H9 (cell line): ENCODE data around the gene SEMA6A. TPM values are rescaled to one million over a fixed set of nuclear protein-coding genes. Genes with fewer than 3 reads are reported as not detected.

Experiments used
- DNase-seq: peaks from one replicate; pipeline ENCODE4 v3.0.0-alpha.2; 2017
- H2AFZ ChIP-seq: one replicate; pipeline ENCODE4 v1.6.1; 2013; ENCODE audit warnings: mild to moderate bottlenecking, low read length, control low read depth, moderate library complexity
- H2AK5ac ChIP-seq: 2 replicates; pipeline ENCODE4 v1.6.1; 2013; ENCODE audit warnings: low read length, control low read depth, mixed read lengths; ENCODE audit not compliant: insufficient read length
- H2BK120ac ChIP-seq: one replicate; pipeline ENCODE4 v1.6.1; 2013; ENCODE audit warnings: low read depth, mild to moderate bottlenecking, low read length, control low read depth, inconsistent platforms; ENCODE audit not compliant: poor library complexity, severe bottlenecking
- H2BK12ac ChIP-seq: 2 replicates; pipeline ENCODE4 v1.6.1; 2013; ENCODE audit warnings: low read length, control low read depth, mixed read lengths, low read depth; ENCODE audit not compliant: insufficient read length
- H2BK15ac ChIP-seq: 2 replicates; pipeline ENCODE4 v1.6.1; 2013; ENCODE audit warnings: low read depth, low read length, control low read depth
- H2BK20ac ChIP-seq: one replicate; pipeline ENCODE4 v1.6.1; 2013; ENCODE audit warnings: low read depth, mild to moderate bottlenecking, low read length, control low read depth, inconsistent platforms; ENCODE audit not compliant: poor library complexity, severe bottlenecking
- H2BK5ac ChIP-seq: 2 replicates; pipeline ENCODE4 v1.6.1; 2013; ENCODE audit warnings: low read length, control low read depth, mixed read lengths; ENCODE audit not compliant: insufficient read length
- H3K14ac ChIP-seq: 2 replicates; pipeline ENCODE4 v1.6.1; 2013; ENCODE audit warnings: low read length, control low read depth; ENCODE audit not compliant: insufficient read depth
- H3K18ac ChIP-seq: 2 replicates; pipeline ENCODE4 v1.6.1; 2013; ENCODE audit warnings: low read depth, mild to moderate bottlenecking, mixed read lengths, low read length, control low read depth; ENCODE audit not compliant: insufficient read length
- H3K23ac ChIP-seq: 2 replicates; pipeline ENCODE4 v1.6.1; 2013; ENCODE audit warnings: low read length, control low read depth, mixed read lengths, low read depth; ENCODE audit not compliant: insufficient read length
- H3K23me2 ChIP-seq: 2 replicates; pipeline ENCODE4 v1.6.1; 2013; ENCODE audit warnings: low read depth, mild to moderate bottlenecking, mixed read lengths, low read length, control low read depth; ENCODE audit not compliant: insufficient read length, poor library complexity, severe bottlenecking
- H3K27ac ChIP-seq: 2 replicates; pipeline ENCODE4 v1.5.1; 2013; ENCODE audit warnings: low read length, control low read depth, mixed read lengths, low read depth; ENCODE audit not compliant: insufficient read length
- H3K27me3 ChIP-seq: 2 replicates; pipeline ENCODE4 v1.6.1; 2013; ENCODE audit warnings: low read length, control low read depth, inconsistent platforms; ENCODE audit not compliant: insufficient read depth
- H3K4ac ChIP-seq: 2 replicates; pipeline ENCODE4 v1.6.1; 2013; ENCODE audit warnings: low read depth, mild to moderate bottlenecking, control low read depth, inconsistent platforms, low read length, moderate library complexity
- H3K4me1 ChIP-seq: 2 replicates; pipeline ENCODE4 v1.6.1; 2013; ENCODE audit warnings: low read length, control low read depth, inconsistent platforms; ENCODE audit not compliant: insufficient read depth
- H3K4me2 ChIP-seq: 2 replicates; pipeline ENCODE4 v1.6.1; 2013; ENCODE audit warnings: low read length, control low read depth, mixed read lengths; ENCODE audit not compliant: insufficient read length, insufficient read depth
- H3K56ac ChIP-seq: 2 replicates; pipeline ENCODE4 v1.6.1; 2013; ENCODE audit warnings: low read depth, mild to moderate bottlenecking, mixed read lengths, low read length, control low read depth; ENCODE audit not compliant: insufficient read length
- H3K79me1 ChIP-seq: 2 replicates; pipeline ENCODE4 v1.6.1; 2013; ENCODE audit warnings: low read depth, mild to moderate bottlenecking, moderate library complexity, low read length, control low read depth, inconsistent platforms; ENCODE audit not compliant: insufficient read depth, poor library complexity, severe bottlenecking
- H3K79me2 ChIP-seq: 2 replicates; pipeline ENCODE4 v1.6.1; 2013; ENCODE audit warnings: low read length, control low read depth, inconsistent platforms; ENCODE audit not compliant: insufficient read depth
- H3K9ac ChIP-seq: 2 replicates; pipeline ENCODE4 v1.6.1; 2013; ENCODE audit warnings: low read length, control low read depth, mixed read lengths; ENCODE audit not compliant: insufficient read length; ENCODE audit errors: extremely low read depth
- H3K9me3 ChIP-seq: one replicate; pipeline ENCODE4 v1.6.1; 2013; ENCODE audit warnings: low read depth, low read length, inconsistent platforms; ENCODE audit not compliant: control insufficient read depth
- H3T11ph ChIP-seq: one replicate; pipeline ENCODE4 v1.6.1; 2013; ENCODE audit warnings: mild to moderate bottlenecking, low read length, control low read depth, inconsistent platforms
- H4K20me1 ChIP-seq: one replicate; pipeline ENCODE4 v1.6.1; 2013; ENCODE audit not compliant: control insufficient read depth, insufficient read length, insufficient read depth
- H4K5ac ChIP-seq: 2 replicates; pipeline ENCODE4 v1.6.1; 2013; ENCODE audit warnings: low read depth, mild to moderate bottlenecking, mixed read lengths, low read length, control low read depth; ENCODE audit not compliant: insufficient read length
- H4K8ac ChIP-seq: replicated peaks from 2 replicates; pipeline ENCODE4 v1.6.1; 2013; ENCODE audit warnings: low read length, control low read depth, mixed read lengths, low read depth; ENCODE audit not compliant: insufficient read length
- H4K91ac ChIP-seq: 2 replicates; pipeline ENCODE4 v1.6.1; 2013; ENCODE audit warnings: low read depth, mild to moderate bottlenecking, moderate library complexity, mixed read lengths, low read length, control low read depth; ENCODE audit not compliant: insufficient read length
- H3K27ac Mint-ChIP-seq, 3 experiments: 2 replicates in 2 of 3; 3 replicates in 1 of 3; pipeline ENCODE4 v1.8.0; 2020 to 2021; ENCODE audit warnings: mixed read lengths in 3 of 3, mild to moderate bottlenecking in 1 of 3, moderate library complexity in 1 of 3
- H3K27me3 Mint-ChIP-seq: 2 replicates; pipeline ENCODE4 v1.8.0; 2021; ENCODE audit warnings: low read depth, mild to moderate bottlenecking, moderate library complexity, mixed read lengths
- H3K36me3 Mint-ChIP-seq, 3 experiments: 2 replicates in 2 of 3; 3 replicates in 1 of 3; pipeline ENCODE4 v1.8.0; 2020 to 2021; ENCODE audit warnings: low read depth in 3 of 3, mixed read lengths in 3 of 3; ENCODE audit not compliant: insufficient read depth in 1 of 3
- H3K4me1 Mint-ChIP-seq, 2 experiments: 2 replicates each; pipeline ENCODE4 v1.8.0; 2020; ENCODE audit warnings: mixed read lengths in 2 of 2
- H3K4me3 Mint-ChIP-seq, 2 experiments: 2 replicates in 1 of 2; 3 replicates in 1 of 2; pipeline ENCODE4 v1.8.0; 2020 to 2021; ENCODE audit warnings: mild to moderate bottlenecking in 2 of 2, mixed read lengths in 2 of 2, moderate library complexity in 1 of 2
- H3K9me3 Mint-ChIP-seq, 2 experiments: 2 replicates in 1 of 2; 3 replicates in 1 of 2; pipeline ENCODE4 v1.8.0; 2020; ENCODE audit warnings: mild to moderate bottlenecking in 2 of 2, mixed read lengths in 2 of 2, moderate library complexity in 1 of 2
- WGBS: extraction: QIAGEN DNeasy Blood & Tissue Kit; methylation state at CpG from one replicate; pipeline ENCODE4 v1.1.7; 2013; ENCODE audit warnings: missing lambda C conversion rate, low lambda C conversion rate, mixed read lengths; ENCODE audit not compliant: insufficient read length; ENCODE audit errors: extremely low coverage; 5-methylcytosine and 5-hydroxymethylcytosine counted together
- total RNA-seq: library from RNA; stranded (reverse); gene quantifications from 2 replicates; pipeline ENCODE4 v1.2.1, GENCODE V29; 2021
- TF ChIP-seq, protein P1 (sequence below): fragments of 200-600 bp; sonication (generic); conservative IDR thresholded peaks from 3 replicates; pipeline ENCODE4 v1.8.0; 2021; ENCODE audit warnings: antibody characterized with exemption, mild to moderate bottlenecking

SEMA6A gene
- total RNA-seq, 1 experiment from 2014 or later: 354 TPM

DNA sequence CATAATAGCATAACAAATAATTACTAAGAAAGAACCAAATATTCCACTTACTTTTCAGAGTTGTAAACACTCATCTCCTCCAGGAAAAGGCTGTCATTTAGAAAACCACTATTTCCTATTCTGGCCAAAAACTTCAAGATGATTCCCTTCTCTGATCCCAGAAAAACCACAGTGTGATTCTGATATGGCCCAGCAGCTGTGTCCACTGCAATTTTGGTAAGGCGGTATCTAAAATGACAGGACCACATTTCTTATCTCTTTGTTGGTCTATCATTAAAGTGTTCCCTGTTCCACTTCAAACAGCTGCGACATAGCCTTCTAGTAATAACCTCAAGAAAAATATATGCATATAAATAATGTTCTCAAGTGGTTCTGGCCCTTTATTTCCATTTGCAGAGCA lies 96.1 kb downstream of the SEMA6A start:
- Mint-ChIP-seq H3K36me3 (peaks cover 71 to 96% (median 93%) of the 10 kb centered on the region in 3 experiments), H3K27me3 (no peaks in the 10 kb centered on the region; the same call in 1 of the 2 replicates)
- no CpG with 5 or more reads among the region's 2 CpGs for WGBS

More for the DNA sequence above, 96.1 kb downstream of the SEMA6A start:
- Histone ChIP-seq H4K91ac (no peak overlapping the region), H4K20me1 (no peaks in the 10 kb centered on the region), H3K14ac (no peak overlapping the region), H3K4me1 (no peaks in the 10 kb centered on the region), H3K23ac (no peak overlapping the region), H3K9ac (no peak overlapping the region), H2BK12ac (no peak overlapping the region), H3K23me2 (no peaks in the 10 kb centered on the region), H2BK5ac (no peak overlapping the region), H2AK5ac (no peak overlapping the region), H3T11ph (no peak overlapping the region), H4K8ac (no peak overlapping the region), H3K9me3 (no peaks in the 10 kb centered on the region), H3K79me2 (0 out of 2 replicates have a peak, but pooled peaks cover 2% of the 10 kb centered on the region), H3K27ac (no peak overlapping the region), H3K79me1 (no peaks in the 10 kb centered on the region), H3K18ac (no peak overlapping the region), H3K4ac (no peak overlapping the region), H3K4me2 (no peak overlapping the region), H4K5ac (no peak overlapping the region), H2AFZ (no peak overlapping the region), H2BK120ac (no peak overlapping the region), H2BK15ac (no peak overlapping the region), H3K27me3 (no peaks in the 10 kb centered on the region), H2BK20ac (no peak overlapping the region), H3K56ac (no peak overlapping the region)
- TF ChIP-seq, protein P1, sequence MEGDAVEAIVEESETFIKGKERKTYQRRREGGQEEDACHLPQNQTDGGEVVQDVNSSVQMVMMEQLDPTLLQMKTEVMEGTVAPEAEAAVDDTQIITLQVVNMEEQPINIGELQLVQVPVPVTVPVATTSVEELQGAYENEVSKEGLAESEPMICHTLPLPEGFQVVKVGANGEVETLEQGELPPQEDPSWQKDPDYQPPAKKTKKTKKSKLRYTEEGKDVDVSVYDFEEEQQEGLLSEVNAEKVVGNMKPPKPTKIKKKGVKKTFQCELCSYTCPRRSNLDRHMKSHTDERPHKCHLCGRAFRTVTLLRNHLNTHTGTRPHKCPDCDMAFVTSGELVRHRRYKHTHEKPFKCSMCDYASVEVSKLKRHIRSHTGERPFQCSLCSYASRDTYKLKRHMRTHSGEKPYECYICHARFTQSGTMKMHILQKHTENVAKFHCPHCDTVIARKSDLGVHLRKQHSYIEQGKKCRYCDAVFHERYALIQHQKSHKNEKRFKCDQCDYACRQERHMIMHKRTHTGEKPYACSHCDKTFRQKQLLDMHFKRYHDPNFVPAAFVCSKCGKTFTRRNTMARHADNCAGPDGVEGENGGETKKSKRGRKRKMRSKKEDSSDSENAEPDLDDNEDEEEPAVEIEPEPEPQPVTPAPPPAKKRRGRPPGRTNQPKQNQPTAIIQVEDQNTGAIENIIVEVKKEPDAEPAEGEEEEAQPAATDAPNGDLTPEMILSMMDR: no peak
- H3K27ac Mint-ChIP-seq: no peak overlapping the region
- H3K9me3 Mint-ChIP-seq: no peaks in the 10 kb centered on the region
- no peak for DNase-seq
- H3K4me3 Mint-ChIP-seq: no peak overlapping the region
- H3K4me1 Mint-ChIP-seq: peaks cover 0 to 3% of the 10 kb centered on the region in 2 experiments; a peak in 1 of 4 replicates
